Measurements from ENCODE around the gene PFN1.
"Not testable (repeated sequence)": the region's sequence is repeated elsewhere in the genome, so short reads cannot be mapped to it uniquely, and the experiment has no call there.

PFN1 gene

DNA sequence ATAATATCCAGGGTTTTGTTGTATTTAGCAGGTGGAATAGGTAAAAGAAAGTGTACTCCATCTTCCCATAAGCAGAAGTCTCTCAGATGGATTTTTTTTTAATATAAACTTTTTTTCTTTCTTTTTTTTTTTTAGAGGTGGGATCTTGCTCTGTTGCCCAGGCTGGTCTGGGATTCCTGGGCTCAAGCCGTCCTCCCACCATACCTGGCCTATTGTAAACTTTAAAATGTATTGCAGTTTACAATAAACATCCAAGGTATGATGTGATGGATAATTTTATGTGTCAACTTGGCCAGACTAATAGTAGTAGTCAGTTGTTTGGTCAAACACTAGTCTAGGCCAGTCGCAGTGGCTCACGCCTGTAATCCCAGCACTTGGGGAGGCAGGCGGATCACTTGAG, 27.0 kb downstream of the PFN1 start:
- DNase-seq (ENCODE audit: low read depth, low spot score), result no peak

DNA sequence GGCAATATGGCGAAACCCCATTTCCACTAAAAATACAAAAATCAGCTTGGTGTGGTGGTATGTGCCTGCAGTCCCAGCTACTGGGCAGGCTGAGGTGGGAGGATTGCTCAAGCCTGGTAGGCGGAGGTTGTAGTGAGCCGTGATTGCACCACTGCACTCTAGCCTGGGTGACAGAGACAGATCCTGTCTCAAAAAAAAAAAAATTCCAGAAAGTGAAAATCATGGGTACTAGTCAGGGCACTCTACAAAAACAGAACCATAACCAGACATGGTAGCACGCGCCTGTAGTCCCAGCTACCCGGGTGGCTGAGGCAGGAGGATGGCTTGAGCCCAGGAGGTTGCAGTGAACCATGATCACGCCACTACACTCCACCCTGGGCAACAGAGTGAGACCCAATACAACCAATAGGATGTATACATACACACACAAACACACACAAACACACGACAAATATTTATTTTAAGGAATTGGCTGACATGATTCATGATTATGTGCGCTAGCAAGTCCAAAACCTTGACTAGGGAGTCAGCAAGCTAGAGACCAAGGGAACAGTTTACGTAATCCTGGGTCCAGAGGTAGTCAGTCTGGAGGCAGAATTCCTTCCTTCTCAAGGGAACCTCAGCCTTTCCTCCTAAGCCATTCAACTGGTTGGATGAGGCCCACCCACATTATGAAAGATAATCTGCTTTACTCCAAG, 27.8 kb downstream of the PFN1 start:
- DNase-seq (ENCODE audit: low read depth, low spot score), result no peak

DNA sequence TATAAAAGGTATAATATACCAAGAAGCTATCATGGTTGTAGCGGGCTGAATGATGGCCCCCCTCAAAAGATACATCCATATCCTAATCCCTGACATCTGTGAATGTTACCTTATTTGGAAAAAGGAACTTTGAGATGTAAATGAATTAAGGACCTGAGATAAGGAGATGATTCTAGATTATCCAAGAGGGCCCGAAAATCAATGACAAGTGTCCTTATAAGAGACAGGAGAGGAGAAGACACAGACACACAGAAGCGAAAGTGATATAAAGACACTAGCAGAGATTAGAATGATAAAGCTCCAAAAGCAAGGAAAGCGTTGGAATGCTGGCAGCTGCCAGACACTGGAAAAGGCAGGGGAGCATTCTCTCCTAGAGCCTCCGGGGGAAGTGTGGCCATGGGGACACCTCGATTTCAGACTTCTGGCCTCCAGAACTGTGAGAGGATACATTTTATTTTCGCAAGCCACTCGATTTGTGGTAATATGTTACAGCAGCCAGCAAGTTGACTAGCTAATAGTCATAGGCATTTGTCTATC, 28.8 kb downstream of the PFN1 start:
- DNase-seq (ENCODE audit: low read depth, low spot score), result no peak

DNA sequence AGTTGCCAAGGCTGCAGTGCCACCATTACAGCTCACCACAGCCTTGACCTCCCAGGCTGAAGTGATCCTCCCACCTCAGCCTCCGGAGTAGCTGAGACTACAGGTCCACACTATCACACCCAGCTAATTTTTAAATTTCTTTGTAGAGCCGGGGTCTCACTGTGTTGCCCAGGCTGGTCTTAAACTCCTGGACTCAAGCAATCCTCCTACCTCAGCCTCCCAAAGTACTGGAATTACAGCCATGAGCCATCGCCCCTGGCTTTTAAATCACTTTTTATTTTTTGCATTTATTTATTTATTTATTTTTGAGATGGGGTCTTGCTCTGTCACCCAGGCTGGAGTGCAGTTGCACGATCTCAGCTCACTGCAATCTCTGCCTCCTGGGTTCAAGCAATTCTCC, 33.8 kb downstream of the PFN1 start:
- DNase-seq (ENCODE audit: low read depth, low spot score), result not testable (repeated sequence)

DNA sequence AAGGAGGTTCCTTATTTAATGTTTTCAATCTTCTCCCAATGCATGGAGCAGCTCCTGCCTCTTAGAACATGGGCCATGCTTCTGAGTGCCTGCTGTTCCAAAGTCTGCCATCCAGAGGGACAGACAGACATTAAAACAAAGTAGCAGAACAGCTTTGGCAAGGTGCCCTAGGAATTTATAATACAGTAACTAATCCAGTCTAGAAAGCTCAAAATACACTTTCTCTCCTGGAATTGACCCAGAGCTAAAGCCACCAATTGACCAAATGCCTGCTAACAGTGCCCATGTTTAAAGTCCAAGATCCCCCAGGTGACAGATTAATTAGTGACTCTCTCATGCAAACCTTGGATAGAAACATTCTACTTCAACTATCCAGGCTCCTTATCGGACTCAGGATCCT, 34.3 kb downstream of the PFN1 start:
- no peak for DNase-seq (ENCODE audit: low read depth, low spot score)

DNA sequence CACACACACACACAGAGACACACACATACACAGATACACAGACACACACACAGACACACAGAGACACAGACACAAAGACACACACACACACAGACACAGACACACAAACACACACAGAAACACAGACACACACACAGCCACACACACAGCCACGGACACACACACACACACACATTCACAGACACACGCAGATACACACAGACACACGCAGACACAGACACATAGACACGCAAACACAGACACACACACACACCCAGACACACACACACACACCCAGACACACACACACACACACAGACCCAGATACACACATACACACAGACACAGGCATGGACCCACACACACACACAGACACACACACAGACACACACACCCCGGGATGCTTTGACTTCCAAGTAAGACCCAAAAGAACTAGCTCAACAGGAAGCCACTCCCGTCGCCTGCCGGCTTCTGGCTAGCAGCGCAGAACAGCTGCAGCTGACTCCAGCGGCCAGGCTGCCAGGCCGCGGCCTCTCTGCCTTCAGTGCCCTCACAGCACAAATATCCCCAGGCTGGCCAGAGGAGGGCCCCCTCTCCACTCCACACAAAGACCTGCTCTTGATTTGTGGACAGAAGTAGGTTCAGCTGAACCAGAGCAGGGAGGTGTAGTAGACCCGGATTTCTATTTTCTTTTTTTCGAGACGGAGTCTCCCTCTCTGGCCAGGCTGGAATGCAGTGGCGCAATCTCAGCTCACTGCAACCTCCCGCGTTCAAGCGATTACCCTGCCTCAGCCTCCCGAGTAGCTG, 39.4 kb downstream of the PFN1 start:
- DNase-seq (ENCODE audit: low read depth, low spot score), result peak; percentile 83

DNA sequence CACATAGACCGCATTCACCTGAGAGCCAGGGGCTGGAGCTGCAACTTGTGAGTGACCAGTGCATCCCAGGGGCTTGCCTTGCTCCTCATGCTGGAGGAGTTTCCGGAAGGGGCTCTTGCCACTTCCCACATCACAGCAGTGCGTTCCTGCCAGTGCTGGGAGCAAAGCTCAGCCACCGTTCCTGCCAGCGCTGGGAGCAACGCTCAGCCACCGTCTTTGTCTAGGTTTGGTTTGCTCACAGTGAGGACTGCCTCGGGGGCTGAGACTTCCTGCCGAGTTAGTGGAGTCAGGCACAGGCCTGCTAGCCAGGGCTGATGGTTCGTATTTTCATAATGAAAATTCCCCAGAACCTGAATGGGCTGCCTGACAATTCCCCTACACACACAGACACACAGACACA, 40.0 kb downstream of the PFN1 start:
- DNase-seq (ENCODE audit: low read depth, low spot score), result no peak

DNA sequence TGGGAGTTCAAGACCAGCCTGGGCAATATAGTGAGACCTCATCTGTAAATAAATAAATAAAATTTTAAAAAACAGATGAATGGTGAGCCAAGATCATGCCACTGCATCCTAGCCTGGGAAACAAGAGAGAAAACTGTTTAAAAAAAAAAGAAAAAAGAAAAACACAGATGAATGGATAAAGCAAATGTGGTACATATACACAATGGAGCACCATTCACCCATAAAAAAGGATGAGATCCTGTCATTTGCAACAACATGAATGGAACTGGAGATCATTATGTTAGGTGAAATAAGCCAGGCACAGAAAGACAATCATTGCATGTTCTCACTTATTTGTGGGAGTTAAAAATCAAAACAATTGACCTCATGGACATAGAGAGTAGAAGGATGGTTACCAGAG, 41.7 kb downstream of the PFN1 start:
- DNase-seq (ENCODE audit: low read depth, low spot score), result not testable (repeated sequence)

DNA sequence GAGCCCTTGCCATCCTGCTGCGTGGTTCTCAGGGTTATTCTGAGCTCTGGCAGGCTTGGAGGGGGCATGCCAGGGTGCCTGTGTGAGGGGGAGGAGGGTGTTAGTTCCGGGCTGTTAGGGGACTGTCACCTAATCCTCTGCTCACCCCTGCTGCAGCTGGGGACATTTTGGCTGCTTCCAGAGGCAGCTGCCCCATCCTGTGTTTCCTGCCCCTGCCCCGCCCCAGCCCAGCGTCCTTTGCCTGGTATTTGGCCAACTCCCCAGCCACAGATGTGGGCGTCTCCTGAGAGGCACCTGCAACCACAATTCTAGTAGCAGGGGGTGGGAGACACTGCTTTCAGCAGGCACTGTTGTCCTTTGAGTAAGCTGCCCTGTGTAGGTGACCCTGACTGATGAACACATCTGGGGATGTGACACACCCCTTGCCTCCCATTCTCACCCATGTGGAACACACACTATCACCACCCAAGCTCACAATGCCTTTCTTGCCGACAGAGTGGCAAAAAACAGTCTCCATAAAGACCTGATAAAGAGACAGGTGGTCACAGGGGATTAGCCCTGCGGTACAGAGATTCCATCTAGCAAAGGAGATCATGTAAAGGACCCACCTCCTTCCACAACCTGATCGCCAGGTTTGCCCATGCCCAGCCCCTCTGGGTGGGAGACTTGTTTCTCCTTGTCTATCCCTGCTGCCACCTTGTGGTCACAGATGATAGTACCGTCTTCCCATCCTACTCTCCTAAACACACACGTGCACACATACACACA, 45.1 kb downstream of the PFN1 start, which contains the start of gene CHRNE:
Gene CHRNE, minus strand, starts transcription at position 48 of the 768 bp plus-strand sequence. Its CDS starts 35 bp downstream, at position 13.
- DNase-seq (ENCODE audit: low read depth, low spot score), result peak; percentile 16

DNA sequence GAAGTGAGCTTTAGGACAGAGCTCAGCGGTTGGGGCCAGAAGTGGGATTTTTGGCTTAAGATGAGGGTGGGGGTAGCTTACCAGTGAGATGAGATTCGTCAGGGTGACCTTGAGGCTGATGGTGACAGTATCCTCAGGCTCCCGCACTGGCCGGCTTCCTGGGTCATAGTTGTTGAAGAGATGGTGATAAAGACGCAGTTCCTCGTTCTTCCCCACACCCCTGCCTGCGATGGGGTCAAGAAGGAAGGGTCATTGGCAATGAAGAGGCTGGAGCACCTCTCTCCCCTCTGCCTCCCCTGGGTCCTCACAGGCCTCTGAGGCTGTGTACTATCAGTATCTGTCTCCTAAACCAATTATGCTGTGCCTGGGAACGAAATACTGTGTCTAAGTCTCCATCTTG, 45.8 kb downstream of the PFN1 start:
- no peak for DNase-seq (ENCODE audit: low read depth, low spot score)

DNA sequence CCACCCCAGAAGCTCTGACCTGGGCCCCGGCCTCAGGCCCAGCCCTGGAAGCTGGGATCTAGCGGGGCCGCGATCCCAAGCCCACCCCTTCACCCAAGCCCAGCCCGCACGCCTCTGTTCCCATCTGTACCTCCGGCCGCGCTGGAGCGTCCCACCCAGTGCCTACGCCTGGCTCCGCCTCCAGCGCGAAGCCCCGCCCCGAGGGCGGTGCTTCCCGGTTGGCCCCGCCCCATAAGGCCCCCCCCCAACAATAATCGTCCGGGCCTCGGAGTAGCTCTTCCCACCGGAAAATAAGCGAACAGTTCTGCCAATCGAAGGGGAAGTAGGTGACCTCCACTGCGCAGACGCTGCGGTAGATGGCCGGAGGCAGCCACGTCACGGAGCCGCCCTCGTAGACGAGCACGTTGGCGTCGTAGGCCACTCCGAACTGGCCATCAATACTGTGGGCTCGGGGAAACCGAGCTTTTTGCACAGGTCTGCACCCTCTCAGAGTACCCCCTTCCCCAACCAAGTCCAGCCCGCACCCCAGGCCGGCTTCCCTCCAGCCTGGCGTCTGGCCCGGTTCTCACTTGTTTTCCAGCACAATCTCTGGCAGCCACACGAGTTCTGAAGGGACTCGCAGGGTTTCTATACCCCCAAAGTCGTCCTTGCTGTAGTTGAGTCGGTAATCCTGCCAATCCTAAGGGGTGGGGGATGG, 46.5 kb downstream of the PFN1 start:
- DNase-seq (ENCODE audit: low read depth, low spot score), result no peak

DNA sequence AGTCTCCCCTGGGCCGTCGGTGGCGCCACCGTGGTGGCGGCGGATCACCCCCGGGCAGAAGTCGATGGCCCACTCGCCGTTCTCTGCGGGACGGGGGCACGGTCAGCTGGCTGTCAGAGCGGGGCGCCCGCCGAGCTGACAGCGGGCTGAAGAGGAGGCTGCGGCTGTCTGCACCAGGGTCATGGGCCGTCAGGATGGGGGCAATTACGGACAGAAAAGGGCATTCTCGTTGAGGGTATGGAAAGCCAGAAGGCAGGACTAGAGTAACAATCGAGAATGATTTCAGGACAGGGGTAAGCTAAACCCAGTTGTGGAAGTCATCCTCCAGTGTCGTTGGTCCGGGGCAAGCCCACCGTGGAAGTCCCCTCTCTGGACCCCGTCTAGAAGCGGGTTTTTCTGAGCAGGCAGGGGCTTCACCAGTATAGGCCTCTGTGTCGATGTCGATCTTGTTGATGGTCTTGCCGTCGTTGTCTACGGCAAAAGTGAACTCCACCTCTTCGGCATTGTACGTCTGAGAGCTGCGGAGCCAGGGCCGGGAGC, 47.2 kb downstream of the PFN1 start:
- no peak for DNase-seq (ENCODE audit: low read depth, low spot score)

DNA sequence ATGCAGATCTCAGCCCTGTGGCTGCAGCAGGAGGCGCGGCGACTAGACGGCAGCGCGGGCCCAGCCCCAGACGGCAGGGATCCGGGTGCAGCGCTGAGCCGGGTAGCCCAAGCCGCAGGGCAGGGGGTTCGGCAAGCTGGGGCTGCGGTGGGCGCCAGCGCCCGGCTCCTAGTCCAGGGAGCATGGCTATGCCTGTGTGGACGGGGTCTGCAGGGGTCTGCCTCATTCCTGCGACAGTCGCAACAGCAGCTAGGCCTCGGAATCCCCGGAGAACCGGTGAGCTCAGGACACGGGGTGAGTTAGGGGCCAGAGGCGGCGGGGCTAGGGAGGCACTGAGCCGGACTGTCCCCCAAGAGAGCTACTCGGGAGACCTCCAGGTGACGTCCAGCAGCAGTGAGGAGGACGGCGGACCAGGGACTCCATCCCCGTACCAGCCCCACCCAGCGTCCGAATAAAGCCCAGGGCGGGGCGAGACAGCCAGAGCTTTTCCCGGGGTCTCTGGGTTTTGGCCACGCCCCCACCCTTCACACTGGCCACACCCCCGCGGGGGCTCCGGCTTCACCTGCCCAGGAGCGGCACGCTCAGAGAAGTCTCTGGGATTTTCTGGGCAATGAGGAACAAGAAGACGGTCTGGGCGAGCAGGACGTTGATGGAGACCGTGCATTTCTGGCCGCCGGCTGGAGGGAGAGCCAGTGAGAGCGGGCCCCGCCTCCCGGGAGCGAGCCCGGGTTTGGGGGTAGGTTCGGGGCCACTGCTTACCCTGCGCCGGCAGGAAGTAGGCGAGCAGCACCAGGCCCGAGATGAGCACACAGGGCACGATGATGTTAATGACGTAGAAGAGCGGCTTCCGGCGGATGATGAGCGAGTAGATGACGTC, 47.9 kb downstream of the PFN1 start:
- DNase-seq (ENCODE audit: low read depth, low spot score), result no peak

DNA sequence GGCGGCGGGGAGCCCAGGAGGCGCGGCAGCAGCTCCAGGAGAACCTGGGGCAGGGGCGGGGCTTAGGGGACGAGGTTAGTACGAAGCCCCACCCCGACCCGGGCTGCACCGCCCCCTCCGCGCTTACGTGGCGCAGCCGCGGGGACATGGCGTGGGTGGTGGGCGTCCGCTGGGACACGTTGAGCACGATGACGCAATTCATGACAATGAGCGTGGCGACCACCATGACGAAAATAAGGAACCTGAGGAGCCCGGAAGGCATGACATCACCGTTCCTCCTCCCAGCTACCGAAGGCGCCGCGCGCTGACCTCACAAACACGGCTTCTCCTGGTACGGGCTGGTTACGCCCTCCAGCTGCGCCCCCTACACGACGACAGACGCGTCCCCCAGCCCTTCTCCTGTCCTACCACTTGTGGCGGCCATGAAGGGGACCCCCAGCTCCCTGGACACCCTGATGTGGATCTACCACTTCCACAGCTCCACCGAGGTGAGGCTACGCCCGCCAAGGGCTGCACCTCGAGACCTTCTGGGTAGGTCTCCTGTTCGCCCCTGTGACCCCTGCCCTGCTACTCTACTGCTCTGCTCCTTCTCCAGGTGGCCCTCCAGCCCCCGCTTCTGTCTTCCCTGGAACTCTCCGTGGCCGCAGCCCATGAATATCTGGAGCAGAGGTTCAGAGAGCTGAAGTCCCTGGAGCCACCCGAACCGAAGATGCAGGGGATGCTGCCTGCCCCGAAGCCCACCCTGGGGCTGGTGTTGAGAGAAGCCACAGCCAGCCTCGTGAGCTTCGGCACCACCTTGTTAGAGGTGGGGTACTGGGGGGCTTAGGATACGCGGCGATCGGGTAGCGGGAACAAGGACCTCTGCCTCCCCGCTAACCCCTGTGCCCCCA, 48.7 kb downstream of the PFN1 start, which contains the start of gene C17orf107:
Gene C17orf107, plus strand, starts transcription at position 196 of the 890 bp plus-strand sequence. Its CDS starts 227 bp downstream, at position 423.
- peak; percentile 8 for DNase-seq (ENCODE audit: low read depth, low spot score)

DNA sequence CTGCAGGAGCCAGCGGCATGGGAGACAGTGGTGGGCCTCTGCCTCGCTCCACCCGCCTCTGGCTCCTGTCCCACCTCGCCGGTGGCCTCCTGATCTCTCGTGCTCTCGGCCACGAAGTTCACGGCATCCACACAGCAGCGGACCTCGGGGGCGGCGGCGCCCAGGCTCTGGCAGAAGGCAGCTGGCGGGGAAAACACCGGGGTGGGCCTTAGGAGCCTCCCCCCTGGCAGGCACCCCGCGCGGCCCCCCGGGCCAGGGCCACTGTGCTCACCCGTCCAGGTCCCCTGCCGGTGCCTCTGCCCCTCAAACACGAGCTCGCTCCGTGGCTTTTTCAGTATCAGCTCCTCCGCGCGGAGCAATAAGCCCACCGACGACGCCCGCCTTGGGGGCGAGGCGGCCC, 49.4 kb downstream of the PFN1 start:
- DNase-seq (ENCODE audit: low read depth, low spot score), result no peak

DNA sequence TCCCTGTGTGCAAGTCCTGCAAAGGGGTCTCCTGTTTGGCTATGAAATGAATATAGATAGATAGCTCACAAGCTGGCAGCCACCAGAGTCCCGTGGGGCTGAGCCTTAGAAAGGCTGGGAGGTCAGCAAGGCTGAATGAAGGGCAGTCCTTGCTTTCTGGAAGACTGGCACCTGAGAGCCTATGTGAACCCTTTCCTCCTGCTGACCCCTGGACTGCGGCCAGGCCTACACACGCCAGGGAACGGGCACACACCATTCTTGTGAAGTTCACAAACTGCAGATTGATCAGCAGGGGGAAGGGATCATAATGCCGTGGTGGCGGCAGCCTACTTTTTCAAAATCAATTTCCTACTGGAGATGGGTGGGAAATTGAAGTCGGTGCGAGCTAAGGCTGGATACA, 50.0 kb downstream of the PFN1 start:
- DNase-seq (ENCODE audit: low read depth, low spot score), result no peak

DNA sequence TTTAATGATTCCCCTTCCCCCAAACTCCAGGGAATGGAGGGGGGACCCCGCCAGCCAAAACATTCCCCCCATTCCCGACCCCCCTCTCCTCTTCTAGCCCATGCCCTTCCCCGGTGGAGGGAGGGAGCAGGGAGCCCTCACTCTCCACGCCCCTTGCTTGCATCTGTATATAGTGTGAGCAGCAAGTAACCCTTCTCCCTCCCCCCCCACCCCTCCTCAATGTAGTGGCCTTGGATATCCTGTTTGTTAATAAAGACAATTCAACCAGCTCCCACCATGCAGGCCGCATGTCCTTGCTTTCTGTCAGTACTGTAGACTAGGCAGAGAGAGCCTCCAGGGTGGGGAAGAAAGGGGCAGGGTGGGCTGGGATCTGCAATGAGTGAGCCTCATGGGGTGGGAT, 50.5 kb downstream of the PFN1 start:
- no peak for DNase-seq (ENCODE audit: low read depth, low spot score)

DNA sequence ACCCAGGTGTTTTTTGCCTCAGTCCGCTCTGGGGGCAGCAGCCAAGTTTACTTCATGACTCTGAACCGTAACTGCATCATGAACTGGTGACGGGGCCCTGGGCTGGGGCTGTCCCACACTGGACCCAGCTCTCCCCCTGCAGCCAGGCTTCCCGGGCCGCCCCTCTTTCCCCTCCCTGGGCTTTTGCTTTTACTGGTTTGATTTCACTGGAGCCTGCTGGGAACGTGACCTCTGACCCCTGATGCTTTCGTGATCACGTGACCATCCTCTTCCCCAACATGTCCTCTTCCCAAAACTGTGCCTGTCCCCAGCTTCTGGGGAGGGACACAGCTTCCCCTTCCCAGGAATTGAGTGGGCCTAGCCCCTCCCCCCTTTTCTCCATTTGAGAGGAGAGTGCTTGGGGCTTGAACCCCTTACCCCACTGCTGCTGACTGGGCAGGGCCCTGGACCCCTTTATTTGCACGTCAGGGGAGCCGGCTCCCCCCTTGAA, 51.1 kb downstream of the PFN1 start:
- DNase-seq (ENCODE audit: low read depth, low spot score), result no peak
